MM.1S (cell line): ENCODE results near the gene TIMP2.

ENCODE experiments used
- CTCF ChIP-seq: fragments of 300-600 bp; sonication (generic); IDR thresholded peaks from 2 replicates; pipeline ENCODE4 v1.5.1; 2016; ENCODE audit warnings: antibody characterized with exemption, low read length, mixed read lengths
- EZH2 ChIP-seq: fragments of 300-600 bp; sonication (generic); optimal IDR thresholded peaks from 2 replicates; pipeline ENCODE3; 2017; ENCODE audit warnings: low read depth, mild to moderate bottlenecking, antibody characterized with exemption, low read length, mixed read lengths

GRCh38 chr17:78804777-78805176 is 120.4 kb downstream of the TIMP2 start:
- TF ChIP-seq CTCF (no peak), EZH2 (no peak)
